GM21390 (cell line): ENCODE measurements around the gene SP5.
"Not testable (repeated sequence)": the region's sequence is repeated elsewhere in the genome, so short reads cannot be mapped to it uniquely, and the experiment has no call there.

Experiments used
- ATAC-seq: cut with Tn5 transposase; IDR thresholded peaks from one replicate; pipeline ENCODE4 v1.9.1; 2021; ENCODE audit not compliant: unreplicated experiment

The SP5 gene

GRCh38 chr2:170710609-170710979, 4.5 kb upstream of the SP5 start:
- ATAC-seq: no peak

GRCh38 chr2:170711196-170711773, 3.9 kb upstream of the SP5 start:
- no peak for ATAC-seq

GRCh38 chr2:170711774-170712652, 3.1 kb upstream of the SP5 start:
- no peak for ATAC-seq

- ATAC-seq: no peak
Measured at GRCh38 chr2:170712653-170713542, 2.2 kb upstream of the SP5 start.

GRCh38 chr2:170713543-170714380, 1.4 kb upstream of the SP5 start:
- no peak for ATAC-seq

GRCh38 chr2:170714381-170715061, 616 bp upstream of the SP5 start:
- no peak for ATAC-seq

- no peak for ATAC-seq
Measured at GRCh38 chr2:170715932-170716777, 1.0 kb downstream of the SP5 start.

- no peak for ATAC-seq
Measured at GRCh38 chr2:170716851-170717598, 1.9 kb downstream of the SP5 start.

- no peak for ATAC-seq
Measured at GRCh38 chr2:170717599-170717963, 2.4 kb downstream of the SP5 start.

GRCh38 chr2:170717991-170718589, 3.0 kb downstream of the SP5 start:
- no peak for ATAC-seq

- ATAC-seq: no peak
Measured at GRCh38 chr2:170719810-170720209, 4.7 kb downstream of the SP5 start.

GRCh38 chr2:170721678-170722077, 6.5 kb downstream of the SP5 start:
- no peak for ATAC-seq

- no peak for ATAC-seq
Measured at GRCh38 chr2:170722301-170722700, 7.2 kb downstream of the SP5 start.

- no peak for ATAC-seq
Measured at GRCh38 chr2:170723446-170723958, 8.4 kb downstream of the SP5 start.

GRCh38 chr2:170733798-170734600, 18.9 kb downstream of the SP5 start:
- no peak for ATAC-seq

- not testable (repeated sequence) for ATAC-seq
Measured at GRCh38 chr2:170734601-170735000, 19.5 kb downstream of the SP5 start.

GRCh38 chr2:170736628-170737027, 21.5 kb downstream of the SP5 start:
- ATAC-seq: no peak
